Kidney (tissue), 14 donors: Measurements from ENCODE around the gene STK24. TPM values are rescaled to one million over a fixed set of nuclear protein-coding genes. Genes with fewer than 3 reads are reported as not detected.

Experiments
- DNase-seq, 5 donors: peaks; one replicate each; pipeline ENCODE4 v3.0.0-alpha.2; 2013 to 2020
- FAIRE-seq: peaks from 2 replicates; lab custom pipeline; 2012; peaks lifted over from hg19 to GRCh38; lab: Jason Lieb, UNC
- H3K27ac ChIP-seq, 2 donors: one replicate each; pipeline ENCODE4 v1.7.0; 2013; ENCODE audit warnings: low read depth in 2 of 2, low read length in 2 of 2, inconsistent platforms in 1 of 2
- H3K27me3 ChIP-seq: one replicate; pipeline ENCODE4 v1.7.1; 2013; ENCODE audit warnings: low read length, inconsistent platforms; ENCODE audit not compliant: control insufficient read depth, insufficient read depth
- H3K36me3 ChIP-seq, 3 donors: one replicate each; pipeline versions ENCODE4 v1.7.0 to v1.7.1; 2013; ENCODE audit warnings: low read length in 3 of 3, control low read depth in 1 of 3, inconsistent platforms in 1 of 3; ENCODE audit not compliant: insufficient read depth in 3 of 3, control insufficient read depth in 2 of 3
- H3K4me1 ChIP-seq, 3 donors: one replicate each; pipeline versions ENCODE4 v1.7.0 to v1.7.1; 2013; ENCODE audit warnings: low read length in 3 of 3, inconsistent platforms in 1 of 3, low read depth in 1 of 3; ENCODE audit not compliant: control insufficient read depth in 2 of 3, insufficient read depth in 2 of 3
- H3K4me3 ChIP-seq, 3 donors: one replicate each; pipeline versions ENCODE4 v1.7.0 to v1.8.1; 2013; ENCODE audit warnings: low read length in 3 of 3, control low read depth in 1 of 3, inconsistent platforms in 1 of 3
- H3K9ac ChIP-seq, 3 donors: one replicate each; pipeline versions ENCODE4 v1.7.0 to v1.7.1; 2013; ENCODE audit warnings: low read length in 3 of 3, control low read depth in 1 of 3, inconsistent platforms in 1 of 3
- H3K9me3 ChIP-seq, 3 donors: one replicate each; pipeline versions ENCODE4 v1.7.0 to v1.7.1; 2013; ENCODE audit warnings: low read length in 3 of 3, control low read depth in 1 of 3, inconsistent platforms in 1 of 3; ENCODE audit not compliant: control insufficient read depth in 2 of 3, insufficient read depth in 1 of 3
- intact Hi-C: fragments of 100-400 bp; cut with DNase I; formaldehyde crosslinking; loops from one replicate; pipeline ENCODE4 v1.11.1; 2022
- polyA plus RNA-seq: library from polyadenylated mRNA; stranded (reverse); fragments of 350-450 nt; fragmentation: Illumina TruSeq; extraction: RNeasy Lipid Tissue Mini Kit (QIAGEN cat#74804); gene quantifications from one replicate; pipeline ENCODE4 v1.2.3, GENCODE V29; 2014; ENCODE audit warnings: low read depth, low replicate concordance; ENCODE audit not compliant: insufficient read depth
- total RNA-seq: library from RNA; stranded (reverse); fragmentation: NEBNext Ultra II Directional; extraction: Animal tissue kit (Norgen Biotek cat#: 25700); gene quantifications from one replicate; pipeline ENCODE4 v1.2.1, GENCODE V29; 2021
- TF ChIP-seq, protein P1 (sequence below): IDR thresholded peaks from 3 replicates; pipeline ENCODE4 v1.5.1; 2012; ENCODE audit warnings: mild to moderate bottlenecking, moderate library complexity, borderline replicate concordance; ENCODE audit not compliant: insufficient read depth; ENCODE audit errors: extremely low read depth
- donor health status: control.
- donor health status: control.
- donor health status: control.
- donor health status: control.
- donor health status: control.
- donor health status: DM: yes; HTN: yes; CAD: no.
- donor health status: Normal renal cell carcinoma (clear cell type).

STK24 gene
- total and polyA plus RNA-seq, 2 donors from 2014 or later: 56.7 to 122 TPM

DNA sequence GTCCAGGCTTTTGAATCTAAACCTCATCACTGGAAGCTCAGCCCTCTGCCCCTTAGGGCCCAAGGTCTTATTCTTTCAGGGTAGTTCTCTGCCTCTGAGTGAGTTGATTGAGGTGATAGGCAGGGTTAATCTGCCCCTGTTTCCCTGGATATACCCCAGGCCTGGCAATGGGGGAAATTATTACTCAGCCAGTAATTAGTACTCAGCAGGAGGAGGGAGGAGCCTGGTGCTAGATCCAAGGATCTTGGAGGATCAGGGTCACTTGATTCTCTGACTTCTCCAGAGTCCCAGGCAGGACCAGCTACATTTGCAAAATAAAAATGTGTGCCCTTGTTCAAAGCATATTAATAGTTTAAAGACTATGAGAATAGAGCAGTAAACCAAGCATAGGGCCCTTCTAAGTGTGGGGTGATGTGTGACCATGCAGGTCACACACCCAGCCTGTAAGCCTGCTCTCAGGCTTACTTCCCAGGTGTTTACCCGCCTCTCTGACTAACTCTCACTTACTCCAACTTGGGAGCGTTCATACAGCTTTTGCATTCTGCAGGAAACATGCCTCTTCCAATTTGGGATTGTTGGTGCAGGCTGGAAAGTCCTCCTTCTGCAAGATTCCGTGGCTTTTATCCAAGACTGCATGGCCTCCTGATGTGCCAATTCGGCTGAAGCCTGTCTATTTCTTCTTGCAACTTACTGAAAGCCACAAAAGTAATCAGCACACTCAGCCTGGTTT is 7.9 kb upstream of the STK24 start:
- Histone ChIP-seq H3K27me3 (no peaks in the 10 kb centered on the region), H3K27ac (no peak overlapping the region), H3K9me3 (no peaks in the 10 kb centered on the region), H3K9ac (no peak overlapping the region), H3K4me3 (no peak overlapping the region), H3K4me1 (peaks cover 0 to 6% (median 0%) of the 10 kb centered on the region in 3 donors), H3K36me3 (no peaks in the 10 kb centered on the region)
- DNase-seq (no peak), FAIRE-seq (no peak)
- intact Hi-C loops: no loop called here
- TF ChIP-seq, protein P1, sequence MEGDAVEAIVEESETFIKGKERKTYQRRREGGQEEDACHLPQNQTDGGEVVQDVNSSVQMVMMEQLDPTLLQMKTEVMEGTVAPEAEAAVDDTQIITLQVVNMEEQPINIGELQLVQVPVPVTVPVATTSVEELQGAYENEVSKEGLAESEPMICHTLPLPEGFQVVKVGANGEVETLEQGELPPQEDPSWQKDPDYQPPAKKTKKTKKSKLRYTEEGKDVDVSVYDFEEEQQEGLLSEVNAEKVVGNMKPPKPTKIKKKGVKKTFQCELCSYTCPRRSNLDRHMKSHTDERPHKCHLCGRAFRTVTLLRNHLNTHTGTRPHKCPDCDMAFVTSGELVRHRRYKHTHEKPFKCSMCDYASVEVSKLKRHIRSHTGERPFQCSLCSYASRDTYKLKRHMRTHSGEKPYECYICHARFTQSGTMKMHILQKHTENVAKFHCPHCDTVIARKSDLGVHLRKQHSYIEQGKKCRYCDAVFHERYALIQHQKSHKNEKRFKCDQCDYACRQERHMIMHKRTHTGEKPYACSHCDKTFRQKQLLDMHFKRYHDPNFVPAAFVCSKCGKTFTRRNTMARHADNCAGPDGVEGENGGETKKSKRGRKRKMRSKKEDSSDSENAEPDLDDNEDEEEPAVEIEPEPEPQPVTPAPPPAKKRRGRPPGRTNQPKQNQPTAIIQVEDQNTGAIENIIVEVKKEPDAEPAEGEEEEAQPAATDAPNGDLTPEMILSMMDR: no peak

DNA sequence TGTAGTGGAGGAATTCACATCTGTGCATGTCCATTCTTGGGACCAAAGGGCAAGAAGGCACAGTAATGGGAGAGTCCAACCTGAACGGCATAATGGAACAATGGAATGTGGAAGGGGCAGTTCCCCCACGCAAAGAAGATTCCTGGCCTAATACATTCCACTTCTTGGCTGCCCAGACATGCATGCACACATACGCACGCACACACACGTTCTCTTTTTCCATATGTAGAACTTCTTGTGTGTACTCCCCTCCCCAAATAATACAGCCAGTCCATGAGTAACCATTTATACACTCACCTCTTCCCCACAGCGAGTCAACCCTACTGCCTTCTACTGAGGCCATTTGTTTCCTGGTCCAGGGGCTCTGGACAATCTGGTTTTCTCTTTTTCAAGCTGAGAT is 6.0 kb upstream of the STK24 start:
- Histone ChIP-seq H3K27ac (no peak overlapping the region), H3K27me3 (no peaks in the 10 kb centered on the region), H3K9ac (no peak overlapping the region), H3K36me3 (no peaks in the 10 kb centered on the region), H3K4me1 (peaks cover 0 to 10% (median 5%) of the 10 kb centered on the region in 3 donors), H3K4me3 (no peak overlapping the region), H3K9me3 (no peaks in the 10 kb centered on the region)
- FAIRE-seq (no peak), DNase-seq (peak in 1 of 5 donors; percentile 36)
- TF ChIP-seq, protein P1: no peak
- intact Hi-C loops: no loop called here

DNA sequence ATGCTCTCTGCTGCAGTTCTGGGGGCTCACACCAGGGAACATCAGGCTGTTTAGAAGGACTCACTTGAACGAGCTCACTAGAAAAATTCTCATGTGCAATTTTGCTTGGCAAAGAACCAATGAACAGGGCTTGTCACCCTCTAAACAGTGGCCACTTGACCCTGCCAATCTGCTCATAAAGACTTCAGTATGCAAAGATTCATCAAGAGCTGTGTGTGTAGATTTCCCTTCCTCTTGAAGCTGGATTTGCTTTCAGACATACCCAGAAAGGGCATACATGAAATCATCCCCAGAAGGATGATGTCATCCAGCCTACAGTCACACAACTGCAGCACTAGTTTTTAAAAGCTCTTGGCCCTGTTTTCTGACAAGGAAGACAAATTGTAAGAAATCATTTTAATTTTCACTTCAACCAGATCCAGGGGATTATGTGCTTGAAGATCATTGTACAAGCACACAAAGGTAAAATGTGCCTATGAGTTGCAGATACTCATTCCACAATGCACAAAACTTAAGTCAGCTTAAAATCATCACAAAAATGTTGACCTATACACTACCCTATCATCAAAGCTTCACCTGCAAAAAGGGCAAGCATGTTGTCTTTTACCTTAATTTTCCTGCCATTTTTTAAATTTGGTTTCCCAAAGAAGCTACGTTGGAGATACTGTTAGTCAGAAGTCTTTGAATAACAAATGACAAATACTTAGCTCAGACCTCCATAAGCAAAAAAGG is 5.2 kb upstream of the STK24 start:
- Histone ChIP-seq H3K27me3 (no peaks in the 10 kb centered on the region), H3K4me1 (peaks cover 0 to 10% (median 8%) of the 10 kb centered on the region in 3 donors), H3K27ac (no peak overlapping the region), H3K36me3 (no peaks in the 10 kb centered on the region), H3K4me3 (no peak overlapping the region), H3K9ac (no peak overlapping the region), H3K9me3 (no peaks in the 10 kb centered on the region)
- intact Hi-C loops: no loop called here
- TF ChIP-seq, protein P1: no peak
- DNase-seq (peak in 2 of 5 donors; percentile 54 to 63), FAIRE-seq (no peak)
